Trophoblast cell (in vitro differentiated cells and primary cell): ENCODE measurements around the gene OR1A2. TPM values are rescaled to one million over a fixed set of nuclear protein-coding genes. Genes with fewer than 3 reads are reported as not detected.

Experiments used
- DNase-seq, 2 donors: peaks; one replicate each; pipeline ENCODE4 v3.0.0-alpha.2; 2016
- H2AFZ ChIP-seq: 2 replicates; pipeline ENCODE4 v1.6.1; 2013; ENCODE audit warnings: low read length, moderate library complexity, mild to moderate bottlenecking; ENCODE audit not compliant: insufficient read depth, poor library complexity
- H2AK5ac ChIP-seq: 2 replicates; pipeline ENCODE4 v1.6.1; 2013; ENCODE audit warnings: mild to moderate bottlenecking, low read length
- H2BK120ac ChIP-seq: 2 replicates; pipeline ENCODE4 v1.6.1; 2013; ENCODE audit warnings: low read length, mild to moderate bottlenecking, moderate library complexity; ENCODE audit not compliant: insufficient read depth, poor library complexity
- H2BK12ac ChIP-seq: 2 replicates; pipeline ENCODE4 v1.6.1; 2013; ENCODE audit warnings: mild to moderate bottlenecking, low read length, moderate library complexity
- H2BK5ac ChIP-seq: 2 replicates; pipeline ENCODE4 v1.6.1; 2013; ENCODE audit warnings: low read length, low read depth, moderate library complexity, mild to moderate bottlenecking; ENCODE audit not compliant: poor library complexity
- H3K14ac ChIP-seq: 2 replicates; pipeline ENCODE4 v1.6.1; 2013; ENCODE audit warnings: mild to moderate bottlenecking, low read length
- H3K18ac ChIP-seq: 2 replicates; pipeline ENCODE4 v1.6.1; 2013; ENCODE audit warnings: mild to moderate bottlenecking, low read length
- H3K23ac ChIP-seq: 2 replicates; pipeline ENCODE4 v1.6.1; 2013; ENCODE audit warnings: low read length
- H3K27ac ChIP-seq: 2 replicates; pipeline ENCODE4 v1.5.1; 2013; ENCODE audit warnings: low read depth, mild to moderate bottlenecking, inconsistent platforms, low read length, moderate library complexity
- H3K27me3 ChIP-seq: 2 replicates; pipeline ENCODE4 v1.6.1; 2013; ENCODE audit warnings: inconsistent platforms, mild to moderate bottlenecking, low read length, moderate library complexity; ENCODE audit not compliant: insufficient read depth
- H3K36me3 ChIP-seq, 2 experiments: 1 replicate in 1 of 2; 2 replicates in 1 of 2; pipeline ENCODE4 v1.6.1; 2013; ENCODE audit warnings: low read length in 2 of 2, mild to moderate bottlenecking in 2 of 2, moderate library complexity in 1 of 2; ENCODE audit not compliant: insufficient read depth in 2 of 2, control insufficient read depth in 1 of 2
- H3K4ac ChIP-seq: 2 replicates; pipeline ENCODE4 v1.6.1; 2013; ENCODE audit warnings: low read depth, mild to moderate bottlenecking, low read length, moderate library complexity
- H3K4me1 ChIP-seq, 2 experiments: 1 replicate in 1 of 2; 2 replicates in 1 of 2; pipeline ENCODE4 v1.6.1; 2013; ENCODE audit warnings: low read length in 2 of 2, mild to moderate bottlenecking in 2 of 2, moderate library complexity in 1 of 2; ENCODE audit not compliant: insufficient read depth in 2 of 2, control insufficient read depth in 1 of 2
- H3K4me2 ChIP-seq: 2 replicates; pipeline ENCODE4 v1.6.1; 2013; ENCODE audit warnings: inconsistent platforms, mild to moderate bottlenecking, low read length, moderate library complexity
- H3K4me3 ChIP-seq: 2 replicates; pipeline ENCODE4 v1.5.1; 2013; ENCODE audit warnings: mild to moderate bottlenecking, low read depth, low read length, inconsistent platforms
- H3K79me1 ChIP-seq: one replicate; pipeline ENCODE4 v1.6.1; 2013; ENCODE audit warnings: low read length
- H3K79me2 ChIP-seq: 2 replicates; pipeline ENCODE4 v1.6.1; 2013; ENCODE audit warnings: low read length, mild to moderate bottlenecking; ENCODE audit not compliant: control insufficient read depth, insufficient read depth, poor library complexity
- H3K9ac ChIP-seq: 2 replicates; pipeline ENCODE4 v1.6.1; 2013; ENCODE audit warnings: mild to moderate bottlenecking, low read length
- H3K9me3 ChIP-seq: 2 replicates; pipeline ENCODE4 v1.6.1; 2013; ENCODE audit warnings: low read depth, mild to moderate bottlenecking, control low read depth, inconsistent platforms, low read length; ENCODE audit not compliant: insufficient read depth
- H4K12ac ChIP-seq: 2 replicates; pipeline ENCODE4 v1.6.1; 2013; ENCODE audit warnings: low read depth, mild to moderate bottlenecking, low read length, moderate library complexity
- H4K8ac ChIP-seq: 2 replicates; pipeline ENCODE4 v1.6.1; 2013; ENCODE audit warnings: low read depth, mild to moderate bottlenecking, low read length, moderate library complexity
- H4K91ac ChIP-seq: one replicate; pipeline ENCODE4 v1.6.1; 2013; ENCODE audit warnings: low read depth, mild to moderate bottlenecking, low read length, moderate library complexity
- WGBS: extraction: QIAGEN DNeasy Blood & Tissue Kit; methylation state at CpG from one replicate; pipeline ENCODE4 v1.1.7; 2013; ENCODE audit warnings: missing lambda C conversion rate; ENCODE audit not compliant: insufficient read length, insufficient coverage; ENCODE audit errors: extremely low coverage; 5-methylcytosine and 5-hydroxymethylcytosine counted together
- polyA plus RNA-seq: library from polyadenylated mRNA; stranded (reverse); fragments of 200-250 nt; gene quantifications from 2 replicates; pipeline ENCODE4 v1.2.3, GENCODE V29; 2013

Gene OR1A2, protein sequence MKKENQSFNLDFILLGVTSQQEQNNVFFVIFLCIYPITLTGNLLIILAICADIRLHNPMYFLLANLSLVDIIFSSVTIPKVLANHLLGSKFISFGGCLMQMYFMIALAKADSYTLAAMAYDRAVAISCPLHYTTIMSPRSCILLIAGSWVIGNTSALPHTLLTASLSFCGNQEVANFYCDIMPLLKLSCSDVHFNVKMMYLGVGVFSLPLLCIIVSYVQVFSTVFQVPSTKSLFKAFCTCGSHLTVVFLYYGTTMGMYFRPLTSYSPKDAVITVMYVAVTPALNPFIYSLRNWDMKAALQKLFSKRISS
- not detected in 2 replicates for polyA plus RNA-seq

DNA sequence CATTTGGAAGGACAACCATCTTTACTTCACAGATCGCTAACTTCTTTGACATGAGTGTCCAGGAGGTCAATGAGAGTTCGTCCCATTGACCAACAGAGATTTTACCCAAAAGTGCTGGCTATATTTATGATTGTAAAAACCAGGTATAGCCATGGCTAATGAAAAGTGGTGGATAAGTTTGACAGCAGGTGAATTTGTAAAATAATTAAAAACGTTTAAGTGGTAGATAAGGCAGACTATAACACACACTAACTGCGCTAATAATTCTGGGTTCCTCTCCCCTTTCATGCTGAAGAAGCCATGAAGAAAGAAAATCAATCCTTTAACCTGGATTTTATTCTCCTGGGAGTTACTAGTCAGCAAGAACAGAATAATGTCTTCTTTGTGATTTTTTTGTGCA lies at the start of gene OR1A2:
OR1A2 (plus strand) TSS at position 301 of the 400 bp plus-strand sequence; CDS start at position 301, 0 bp downstream.
- Histone ChIP-seq H3K27me3 (no peaks in the 10 kb centered on the region), H3K4me1 (no peaks in the 10 kb centered on the region), H3K4ac (no peak within 1 kb of the TSS), H3K9ac (no peak within 1 kb of the TSS), H3K79me2 (no peaks in the 10 kb centered on the region), H2AFZ (no peak within 1 kb of the TSS), H2BK120ac (no peak within 1 kb of the TSS), H3K36me3 (no peaks in the 10 kb centered on the region), H3K79me1 (no peaks in the 10 kb centered on the region), H2AK5ac (no peak within 1 kb of the TSS), H3K4me2 (no peak within 1 kb of the TSS), H3K4me3 (no peak within 1 kb of the TSS), H3K9me3 (peaks cover 5% of the 10 kb centered on the region), H2BK12ac (no peak within 1 kb of the TSS), H4K8ac (no peak within 1 kb of the TSS), H3K23ac (no peak within 1 kb of the TSS), H4K12ac (no peak within 1 kb of the TSS), H3K18ac (no peak within 1 kb of the TSS), H2BK5ac (no peak within 1 kb of the TSS), H3K27ac (no peak within 1 kb of the TSS), H4K91ac (no peak within 1 kb of the TSS), H3K14ac (no peak within 1 kb of the TSS)
- no CpG with 5 or more reads among the region's 4 CpGs for WGBS
- no peak for DNase-seq

DNA sequence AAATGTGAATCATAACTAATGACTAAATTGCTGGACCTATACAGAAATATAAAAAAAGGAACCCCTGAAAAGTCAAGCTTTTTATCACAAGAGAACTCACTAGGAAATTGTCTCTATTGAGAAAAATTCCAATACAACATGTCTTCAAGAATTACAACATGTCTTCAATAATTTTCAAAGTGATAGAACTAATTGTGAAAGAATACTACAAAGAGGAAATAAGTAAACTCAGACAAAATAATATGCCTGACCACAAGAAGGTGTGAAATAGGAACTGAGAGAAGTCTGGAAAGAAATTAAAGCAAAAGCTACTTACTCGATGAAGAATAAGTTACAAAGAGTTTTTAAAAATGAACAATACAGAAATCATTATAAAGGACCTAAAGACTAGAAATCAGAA lies 40.1 kb upstream of the OR1A2 start:
- Histone ChIP-seq H3K4me1 (no peaks in the 10 kb centered on the region), H3K4me2 (no peak overlapping the region), H4K91ac (no peak overlapping the region), H2BK12ac (no peak overlapping the region), H2AK5ac (no peak overlapping the region), H3K27ac (no peak overlapping the region), H3K36me3 (no peaks in the 10 kb centered on the region), H3K27me3 (no peaks in the 10 kb centered on the region), H4K12ac (no peak overlapping the region), H3K79me1 (no peaks in the 10 kb centered on the region), H3K4ac (no peak overlapping the region), H4K8ac (no peak overlapping the region), H3K9ac (no peak overlapping the region), H2BK120ac (no peak overlapping the region), H3K18ac (no peak overlapping the region), H3K9me3 (peaks cover 11% of the 10 kb centered on the region), H3K23ac (no peak overlapping the region), H3K79me2 (no peaks in the 10 kb centered on the region), H3K14ac (no peak overlapping the region), H2BK5ac (no peak overlapping the region), H2AFZ (no peak overlapping the region), H3K4me3 (no peak overlapping the region)
- no peak for DNase-seq
- no CpG with 5 or more reads among the region's 1 CpG for WGBS

DNA sequence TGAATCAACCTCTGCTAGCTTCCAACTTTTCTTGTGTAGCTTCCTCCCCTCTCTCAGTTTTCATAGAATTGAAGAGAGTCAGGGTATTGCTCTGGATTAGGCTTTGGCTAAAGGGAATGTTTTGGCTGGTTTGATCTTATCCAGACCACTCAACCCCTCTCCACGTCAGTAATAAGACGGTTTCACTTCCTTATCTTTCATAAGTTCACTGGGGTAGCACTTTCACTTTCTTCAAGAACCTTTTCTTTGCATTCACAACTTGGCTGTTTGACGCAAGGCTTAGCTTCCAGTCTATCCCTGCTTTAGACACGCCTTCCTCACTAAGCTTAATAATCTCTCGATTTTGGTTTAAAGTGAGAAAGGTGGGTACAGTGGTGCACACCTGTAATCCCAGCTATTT lies 29.7 kb upstream of the OR1A2 start:
- no peak overlapping the region for H3K14ac ChIP-seq
- H3K79me2 ChIP-seq, result no peaks in the 10 kb centered on the region
- no peak overlapping the region for H3K18ac ChIP-seq
- no peak overlapping the region for H4K12ac ChIP-seq
- H3K36me3 ChIP-seq, result no peaks in the 10 kb centered on the region
- H3K9ac ChIP-seq, result no peak overlapping the region
- no peak overlapping the region for H3K23ac ChIP-seq
- no CpG with 5 or more reads among the region's 5 CpGs for WGBS
- no peak overlapping the region for H2BK120ac ChIP-seq
- no peak overlapping the region for H3K4ac ChIP-seq
- no peaks in the 10 kb centered on the region for H3K4me1 ChIP-seq
- no peak overlapping the region for H2AK5ac ChIP-seq
- no peaks in the 10 kb centered on the region for H3K79me1 ChIP-seq
- H2AFZ ChIP-seq, result no peak overlapping the region
- no peak overlapping the region for H2BK5ac ChIP-seq
- H2BK12ac ChIP-seq, result no peak overlapping the region
- H3K9me3 ChIP-seq, result peaks cover 6% of the 10 kb centered on the region
- no peak overlapping the region for H4K91ac ChIP-seq
- no peak overlapping the region for H3K27ac ChIP-seq
- H3K4me3 ChIP-seq, result no peak overlapping the region
- H3K4me2 ChIP-seq, result no peak overlapping the region
- DNase-seq, result peak in 1 of 2 donors; percentile 10
- no peak overlapping the region for H4K8ac ChIP-seq
- no peaks in the 10 kb centered on the region for H3K27me3 ChIP-seq

DNA sequence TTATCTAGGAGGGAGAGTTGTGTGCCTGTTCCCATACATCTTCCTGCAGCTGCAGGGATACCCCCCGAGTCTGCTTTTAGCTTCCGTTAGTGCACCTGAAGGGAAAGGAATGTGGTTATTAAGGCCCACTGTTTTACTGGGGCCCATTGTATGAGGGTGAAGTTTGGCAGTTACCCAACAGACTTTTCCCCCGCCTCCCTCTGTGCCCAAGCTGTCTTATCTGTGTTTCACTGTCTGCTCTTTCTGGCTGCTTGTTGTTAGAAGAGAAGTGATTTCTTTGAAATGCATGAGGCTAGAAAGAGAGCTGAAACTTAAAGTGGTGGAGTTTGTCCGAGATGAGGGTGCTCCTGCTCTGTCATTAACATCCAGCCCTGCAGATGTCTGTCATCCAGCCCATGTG lies 7.4 kb upstream of the OR1A2 start:
- no CpG with 5 or more reads among the region's 4 CpGs for WGBS
- H3K14ac ChIP-seq, result no peak overlapping the region
- no peak overlapping the region for H3K18ac ChIP-seq
- H2BK5ac ChIP-seq, result no peak overlapping the region
- DNase-seq, result no peak
- no peak overlapping the region for H3K9ac ChIP-seq
- H3K79me1 ChIP-seq, result no peaks in the 10 kb centered on the region
- no peaks in the 10 kb centered on the region for H3K36me3 ChIP-seq
- H2BK12ac ChIP-seq, result no peak overlapping the region
- no peak overlapping the region for H2BK120ac ChIP-seq
- H2AK5ac ChIP-seq, result no peak overlapping the region
- H3K23ac ChIP-seq, result no peak overlapping the region
- no peak overlapping the region for H3K4me3 ChIP-seq
- no peak overlapping the region for H3K4ac ChIP-seq
- no peaks in the 10 kb centered on the region for H3K4me1 ChIP-seq
- no peaks in the 10 kb centered on the region for H3K79me2 ChIP-seq
- H3K9me3 ChIP-seq, result no peaks in the 10 kb centered on the region
- no peak overlapping the region for H4K8ac ChIP-seq
- no peaks in the 10 kb centered on the region for H3K27me3 ChIP-seq
- no peak overlapping the region for H3K27ac ChIP-seq
- H4K12ac ChIP-seq, result no peak overlapping the region
- H2AFZ ChIP-seq, result no peak overlapping the region
- no peak overlapping the region for H4K91ac ChIP-seq
- H3K4me2 ChIP-seq, result no peak overlapping the region
